T1000 (cell line): ENCODE measurements around the gene ERLIN1.
"Not testable (repeated sequence)": the region's sequence is repeated elsewhere in the genome, so short reads cannot be mapped to it uniquely, and the experiment has no call there.

Source experiments
- DNase-seq: peaks from one replicate; lab custom pipeline; 2025; ENCODE audit warnings: mixed read lengths; lab: John Stamatoyannopoulos, UW

Gene ERLIN1

GRCh38 chr10:100133801-100134200, 52.0 kb downstream of the ERLIN1 start:
- DNase-seq = no peak

GRCh38 chr10:100132427-100132826, 53.4 kb downstream of the ERLIN1 start:
- DNase-seq = no peak

- DNase-seq = no peak
These were observed 54.3 kb downstream of the ERLIN1 start for GRCh38 chr10:100131571-100131970.

- DNase-seq = no peak
These were observed 55.0 kb downstream of the ERLIN1 start for GRCh38 chr10:100130831-100131230.

GRCh38 chr10:100129424-100129823, 56.4 kb downstream of the ERLIN1 start:
- no peak for DNase-seq

GRCh38 chr10:100128951-100129350, 56.9 kb downstream of the ERLIN1 start:
- DNase-seq = no peak

- not testable (repeated sequence) for DNase-seq
These were observed 60.5 kb downstream of the ERLIN1 start for GRCh38 chr10:100125335-100125734.

GRCh38 chr10:100124097-100124496, 61.7 kb downstream of the ERLIN1 start:
- no peak for DNase-seq

GRCh38 chr10:100122780-100123179, 63.0 kb downstream of the ERLIN1 start:
- no peak for DNase-seq

- DNase-seq = no peak
These were observed 65.3 kb downstream of the ERLIN1 start for GRCh38 chr10:100120550-100120949.

- DNase-seq = no peak
These were observed 66.1 kb downstream of the ERLIN1 start for GRCh38 chr10:100119726-100120125.

- no peak for DNase-seq
These were observed 70.7 kb downstream of the ERLIN1 start for GRCh38 chr10:100114976-100115770.

- no peak for DNase-seq
These were observed 71.4 kb downstream of the ERLIN1 start for GRCh38 chr10:100114460-100114859.

- DNase-seq = no peak
These were observed 76.2 kb downstream of the ERLIN1 start for GRCh38 chr10:100109670-100110069.

- no peak for DNase-seq
These were observed 79.0 kb downstream of the ERLIN1 start for GRCh38 chr10:100106865-100107264.

- no peak for DNase-seq
These were observed 81.5 kb downstream of the ERLIN1 start for GRCh38 chr10:100104300-100104699.

- DNase-seq = no peak
These were observed 82.2 kb downstream of the ERLIN1 start for GRCh38 chr10:100103581-100103980.

GRCh38 chr10:100101192-100102076, 84.4 kb downstream of the ERLIN1 start:
- DNase-seq = no peak

- DNase-seq = no peak
These were observed 85.1 kb downstream of the ERLIN1 start for GRCh38 chr10:100100651-100101184.
